NCI-H345 treated with DMSO at 0.1 percent for 48 hours (cell line): ENCODE data around the gene VARS1.

ENCODE experiments used
- DNase-seq: peaks from one replicate; lab custom pipeline; 2025; ENCODE audit not compliant: unreplicated experiment; lab: John Stamatoyannopoulos, UW

VARS1 gene

DNA sequence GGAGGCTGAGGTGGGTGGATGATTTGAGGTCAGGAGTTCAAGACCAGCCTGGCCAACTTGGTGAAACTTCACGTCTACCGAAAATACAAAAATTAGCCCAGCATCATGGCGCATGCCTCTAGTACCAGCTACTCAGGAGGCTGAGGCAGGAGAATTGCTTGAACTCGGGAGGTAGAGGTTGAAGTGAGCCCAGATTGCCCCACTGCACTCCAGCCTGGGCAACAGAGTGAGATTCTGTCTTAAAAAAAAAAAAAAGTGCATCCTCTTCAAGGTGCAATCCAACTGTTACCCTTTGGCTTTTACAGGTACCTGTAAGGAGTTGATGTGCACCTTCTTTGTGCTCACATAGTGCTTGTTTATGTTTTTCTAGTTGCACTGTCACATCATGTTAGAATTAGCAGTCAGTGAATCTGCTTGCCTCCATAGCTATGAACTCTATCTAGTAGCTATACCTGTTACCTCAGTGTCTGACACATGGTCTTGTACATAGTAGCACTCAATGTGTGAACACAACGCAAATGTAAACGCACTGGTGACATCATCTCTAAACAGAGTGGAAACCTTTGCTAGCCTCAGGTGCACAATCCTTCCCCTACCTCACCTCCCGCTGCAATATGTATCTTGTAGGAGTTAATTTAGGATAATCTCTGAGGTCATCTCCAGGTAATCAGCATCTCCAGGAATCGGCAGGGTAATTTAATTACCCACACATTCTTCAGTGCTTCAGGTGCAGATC is 46.1 kb downstream of the VARS1 start:
- DNase-seq: no peak
